GM18868 (cell line): ENCODE data around the gene VWA8.
"Not testable (repeated sequence)": the region's sequence is repeated elsewhere in the genome, so short reads cannot be mapped to it uniquely, and the experiment has no call there.

Experiments
- ATAC-seq: cut with Tn5 transposase; IDR thresholded peaks from one replicate; pipeline ENCODE4 v1.9.1; 2021; ENCODE audit warnings: mild to moderate bottlenecking, moderate library complexity; ENCODE audit not compliant: unreplicated experiment

The VWA8 gene

GRCh38 chr13:41652735-41653361, 308.1 kb downstream of the VWA8 start:
- ATAC-seq: no peak

GRCh38 chr13:41651413-41652058, 309.4 kb downstream of the VWA8 start:
- no peak for ATAC-seq

- ATAC-seq: no peak
Observed at GRCh38 chr13:41650706-41651105, 310.2 kb downstream of the VWA8 start.

- no peak for ATAC-seq
Observed at GRCh38 chr13:41649659-41650058, 311.2 kb downstream of the VWA8 start.

GRCh38 chr13:41648314-41648935, 312.5 kb downstream of the VWA8 start:
- ATAC-seq: no peak

GRCh38 chr13:41647699-41648313, 313.1 kb downstream of the VWA8 start:
- not testable (repeated sequence) for ATAC-seq

GRCh38 chr13:41645331-41645730, 315.6 kb downstream of the VWA8 start:
- ATAC-seq: no peak

- ATAC-seq: no peak
Observed at GRCh38 chr13:41644742-41645141, 316.2 kb downstream of the VWA8 start.

GRCh38 chr13:41643507-41643906, 317.4 kb downstream of the VWA8 start:
- ATAC-seq: no peak

GRCh38 chr13:41641961-41642360, 318.9 kb downstream of the VWA8 start:
- no peak for ATAC-seq

GRCh38 chr13:41641429-41641828, 319.5 kb downstream of the VWA8 start:
- no peak for ATAC-seq

GRCh38 chr13:41639955-41640780, 320.7 kb downstream of the VWA8 start:
- ATAC-seq: no peak

- no peak for ATAC-seq
Observed at GRCh38 chr13:41639237-41639904, 321.5 kb downstream of the VWA8 start.

GRCh38 chr13:41637586-41637985, 323.3 kb downstream of the VWA8 start:
- ATAC-seq: no peak

- ATAC-seq: not testable (repeated sequence)
Observed at GRCh38 chr13:41637032-41637431, 323.9 kb downstream of the VWA8 start.

- ATAC-seq: not testable (repeated sequence)
Observed at GRCh38 chr13:41636590-41636989, 324.3 kb downstream of the VWA8 start.

- no peak for ATAC-seq
Observed at GRCh38 chr13:41634407-41634806, 326.5 kb downstream of the VWA8 start.

GRCh38 chr13:41633776-41634175, 327.1 kb downstream of the VWA8 start:
- no peak for ATAC-seq

GRCh38 chr13:41631296-41631965, 329.5 kb downstream of the VWA8 start:
- no peak for ATAC-seq

- no peak for ATAC-seq
Observed at GRCh38 chr13:41627425-41627824, 333.5 kb downstream of the VWA8 start.
